IMR-90 (cell line): ENCODE measurements around the gene COL25A1.

ENCODE experiments used
- BHLHE40 ChIP-seq: fragments of 150-350 bp; IDR thresholded peaks from 2 replicates; pipeline ENCODE4 v1.6.1; 2016; ENCODE audit warnings: mild to moderate bottlenecking, low read depth, low read length
- CEBPB ChIP-seq: IDR thresholded peaks from 2 replicates; pipeline ENCODE4 v1.6.1; 2012; ENCODE audit warnings: low read depth, low read length, improper control_type of control experiment
- FOS ChIP-seq: fragments of 150-350 bp; IDR thresholded peaks from 2 replicates; pipeline ENCODE4 v1.6.1; 2016; ENCODE audit warnings: low read depth, low read length
- MXI1 ChIP-seq: IDR thresholded peaks from 2 replicates; pipeline ENCODE4 v1.6.1; 2012; ENCODE audit warnings: low read depth, mild to moderate bottlenecking, low read length, moderate library complexity, borderline replicate concordance
- POLR2A ChIP-seq: IDR thresholded peaks from 2 replicates; pipeline ENCODE4 v1.6.1; 2012; ENCODE audit warnings: mild to moderate bottlenecking, low read depth, low read length
- RAD21 ChIP-seq: IDR thresholded peaks from 2 replicates; pipeline ENCODE4 v1.6.1; 2012; ENCODE audit warnings: low read length, improper control_type of control experiment
- RFX5 ChIP-seq: IDR thresholded peaks from 2 replicates; pipeline ENCODE4 v1.8.0; 2012; ENCODE audit warnings: low read depth, mild to moderate bottlenecking, low read length, moderate library complexity
- TF ChIP-seq, protein P1 (sequence below): conservative IDR thresholded peaks from 2 replicates; pipeline ENCODE4 v1.5.1; 2012; ENCODE audit warnings: mild to moderate bottlenecking, low read depth, low read length, improper control_type of control experiment
- TF ChIP-seq, protein P2 (sequence below): fragments of 150-350 bp; IDR thresholded peaks from 2 replicates; pipeline ENCODE4 v1.6.1; 2017; ENCODE audit warnings: mild to moderate bottlenecking, antibody characterized with exemption, low read length, low read depth

DNA sequence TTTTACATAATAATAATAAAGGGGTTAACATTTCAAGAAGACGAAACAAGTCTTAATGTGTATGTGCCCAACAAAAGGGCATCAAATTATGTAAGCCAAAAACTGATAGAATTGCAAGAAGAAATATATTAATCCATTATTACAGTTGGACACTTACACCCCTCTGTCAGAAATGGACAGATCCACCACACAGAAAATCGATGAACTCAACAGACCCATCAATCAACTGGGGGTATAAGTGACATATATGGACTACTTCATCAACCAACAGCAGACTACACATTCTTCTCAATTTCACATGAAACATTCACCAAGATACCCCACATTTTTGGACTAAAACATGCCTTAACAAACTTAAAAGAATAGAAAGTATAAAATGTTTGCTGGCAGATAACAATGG lies 183.8 kb downstream of the COL25A1 start:
- TF ChIP-seq RFX5 = no peak
- no peak for TF ChIP-seq MXI1
- TF ChIP-seq RAD21 = no peak
- TF ChIP-seq POLR2A = no peak
- TF ChIP-seq FOS = no peak
- TF ChIP-seq, protein P1, sequence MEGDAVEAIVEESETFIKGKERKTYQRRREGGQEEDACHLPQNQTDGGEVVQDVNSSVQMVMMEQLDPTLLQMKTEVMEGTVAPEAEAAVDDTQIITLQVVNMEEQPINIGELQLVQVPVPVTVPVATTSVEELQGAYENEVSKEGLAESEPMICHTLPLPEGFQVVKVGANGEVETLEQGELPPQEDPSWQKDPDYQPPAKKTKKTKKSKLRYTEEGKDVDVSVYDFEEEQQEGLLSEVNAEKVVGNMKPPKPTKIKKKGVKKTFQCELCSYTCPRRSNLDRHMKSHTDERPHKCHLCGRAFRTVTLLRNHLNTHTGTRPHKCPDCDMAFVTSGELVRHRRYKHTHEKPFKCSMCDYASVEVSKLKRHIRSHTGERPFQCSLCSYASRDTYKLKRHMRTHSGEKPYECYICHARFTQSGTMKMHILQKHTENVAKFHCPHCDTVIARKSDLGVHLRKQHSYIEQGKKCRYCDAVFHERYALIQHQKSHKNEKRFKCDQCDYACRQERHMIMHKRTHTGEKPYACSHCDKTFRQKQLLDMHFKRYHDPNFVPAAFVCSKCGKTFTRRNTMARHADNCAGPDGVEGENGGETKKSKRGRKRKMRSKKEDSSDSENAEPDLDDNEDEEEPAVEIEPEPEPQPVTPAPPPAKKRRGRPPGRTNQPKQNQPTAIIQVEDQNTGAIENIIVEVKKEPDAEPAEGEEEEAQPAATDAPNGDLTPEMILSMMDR = no peak
- no peak for TF ChIP-seq CEBPB
- TF ChIP-seq, protein P2, sequence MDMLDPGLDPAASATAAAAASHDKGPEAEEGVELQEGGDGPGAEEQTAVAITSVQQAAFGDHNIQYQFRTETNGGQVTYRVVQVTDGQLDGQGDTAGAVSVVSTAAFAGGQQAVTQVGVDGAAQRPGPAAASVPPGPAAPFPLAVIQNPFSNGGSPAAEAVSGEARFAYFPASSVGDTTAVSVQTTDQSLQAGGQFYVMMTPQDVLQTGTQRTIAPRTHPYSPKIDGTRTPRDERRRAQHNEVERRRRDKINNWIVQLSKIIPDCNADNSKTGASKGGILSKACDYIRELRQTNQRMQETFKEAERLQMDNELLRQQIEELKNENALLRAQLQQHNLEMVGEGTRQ = no peak
- no peak for TF ChIP-seq BHLHE40
